RWPE2 (cell line): ENCODE data around the gene TMEM131.

Source experiments
- ATAC-seq: fragments of 200-7000 bp; cut with Tn5 transposase; 3 replicates; pipeline ENCODE4 v1.9.1; 2021; ENCODE audit warnings: low read depth
- DNase-seq: peaks from one replicate; pipeline ENCODE4 v3.0.0-alpha.2; 2020; ENCODE audit warnings: low spot score
- H3K27ac ChIP-seq: fragments of 450-650 bp; 2 replicates; pipeline ENCODE4 v1.5.1; 2017; ENCODE audit warnings: mild to moderate bottlenecking; ENCODE audit not compliant: poor library complexity, severe bottlenecking
- H3K27me3 ChIP-seq: fragments of 250-450 bp; sonication (Bioruptor Pico); 2 replicates; pipeline ENCODE4 v1.5.1; 2021; ENCODE audit warnings: mild to moderate bottlenecking, moderate library complexity; ENCODE audit not compliant: insufficient read depth, poor library complexity, severe bottlenecking
- H3K36me3 ChIP-seq: fragments of 250-450 bp; sonication (Bioruptor Pico); 2 replicates; pipeline ENCODE4 v1.5.1; 2020; ENCODE audit warnings: low read depth, mild to moderate bottlenecking, moderate library complexity
- H3K4me1 ChIP-seq: fragments of 250-450 bp; sonication (Bioruptor Pico); 2 replicates; pipeline ENCODE4 v1.5.1; 2021; ENCODE audit warnings: mild to moderate bottlenecking, moderate library complexity; ENCODE audit not compliant: insufficient read depth, poor library complexity, severe bottlenecking
- H3K4me3 ChIP-seq: fragments of 250-450 bp; sonication (Bioruptor Pico); 2 replicates; pipeline ENCODE4 v1.5.1; 2021; ENCODE audit warnings: mild to moderate bottlenecking, moderate library complexity; ENCODE audit not compliant: severe bottlenecking
- H3K9me3 ChIP-seq: fragments of 250-450 bp; sonication (Bioruptor Pico); 2 replicates; pipeline ENCODE4 v1.5.1; 2021; ENCODE audit warnings: mild to moderate bottlenecking, moderate library complexity; ENCODE audit not compliant: severe bottlenecking
- TF ChIP-seq, protein P1 (sequence below): fragments of 450-650 bp; IDR thresholded peaks from one replicate; pipeline ENCODE4 v1.5.1; 2017; ENCODE audit warnings: mild to moderate bottlenecking, moderate library complexity; ENCODE audit not compliant: poor library complexity, severe bottlenecking

TMEM131 gene

DNA sequence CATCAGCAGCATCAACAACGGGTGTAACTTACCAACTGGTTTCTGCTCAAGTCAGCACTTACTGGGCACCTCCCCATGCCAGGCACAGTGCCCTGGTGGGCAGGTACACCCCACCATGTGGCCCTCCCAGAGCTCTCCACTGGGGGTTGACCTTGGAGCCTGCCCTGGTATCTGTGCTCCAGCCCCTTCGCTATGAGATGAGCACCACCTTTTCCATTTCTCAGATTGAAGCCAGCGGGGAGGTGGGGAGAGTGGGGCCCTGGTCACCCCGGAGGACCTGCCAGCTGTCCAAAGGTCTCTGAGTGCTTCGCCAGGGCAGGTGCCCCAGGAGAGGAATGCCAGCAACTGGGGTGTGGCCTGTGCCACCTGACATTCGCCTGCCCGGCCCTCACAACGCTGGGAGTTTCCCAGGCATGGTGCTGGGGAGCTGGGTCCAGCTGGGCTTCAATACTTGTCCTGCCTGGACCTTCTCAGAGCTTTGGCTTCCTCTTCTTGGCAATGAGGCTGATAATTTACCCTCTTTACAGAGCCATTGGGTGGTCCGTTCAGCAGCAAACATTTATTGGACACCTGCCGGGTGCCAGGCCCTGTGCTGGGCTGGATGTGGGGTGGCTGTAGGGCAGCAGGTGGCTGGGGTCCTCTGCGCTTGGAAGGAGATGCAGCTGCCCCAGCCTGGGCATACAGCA lies 288.2 kb downstream of the TMEM131 start:
- Histone ChIP-seq H3K27me3 (no peaks in the 10 kb centered on the region), H3K36me3 (no peaks in the 10 kb centered on the region), H3K4me1 (no peaks in the 10 kb centered on the region), H3K9me3 (no peaks in the 10 kb centered on the region), H3K27ac (no peak overlapping the region), H3K4me3 (no peak overlapping the region)
- TF ChIP-seq, protein P1, sequence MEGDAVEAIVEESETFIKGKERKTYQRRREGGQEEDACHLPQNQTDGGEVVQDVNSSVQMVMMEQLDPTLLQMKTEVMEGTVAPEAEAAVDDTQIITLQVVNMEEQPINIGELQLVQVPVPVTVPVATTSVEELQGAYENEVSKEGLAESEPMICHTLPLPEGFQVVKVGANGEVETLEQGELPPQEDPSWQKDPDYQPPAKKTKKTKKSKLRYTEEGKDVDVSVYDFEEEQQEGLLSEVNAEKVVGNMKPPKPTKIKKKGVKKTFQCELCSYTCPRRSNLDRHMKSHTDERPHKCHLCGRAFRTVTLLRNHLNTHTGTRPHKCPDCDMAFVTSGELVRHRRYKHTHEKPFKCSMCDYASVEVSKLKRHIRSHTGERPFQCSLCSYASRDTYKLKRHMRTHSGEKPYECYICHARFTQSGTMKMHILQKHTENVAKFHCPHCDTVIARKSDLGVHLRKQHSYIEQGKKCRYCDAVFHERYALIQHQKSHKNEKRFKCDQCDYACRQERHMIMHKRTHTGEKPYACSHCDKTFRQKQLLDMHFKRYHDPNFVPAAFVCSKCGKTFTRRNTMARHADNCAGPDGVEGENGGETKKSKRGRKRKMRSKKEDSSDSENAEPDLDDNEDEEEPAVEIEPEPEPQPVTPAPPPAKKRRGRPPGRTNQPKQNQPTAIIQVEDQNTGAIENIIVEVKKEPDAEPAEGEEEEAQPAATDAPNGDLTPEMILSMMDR: no peak
- ATAC-seq: no peak
- no peak for DNase-seq

DNA sequence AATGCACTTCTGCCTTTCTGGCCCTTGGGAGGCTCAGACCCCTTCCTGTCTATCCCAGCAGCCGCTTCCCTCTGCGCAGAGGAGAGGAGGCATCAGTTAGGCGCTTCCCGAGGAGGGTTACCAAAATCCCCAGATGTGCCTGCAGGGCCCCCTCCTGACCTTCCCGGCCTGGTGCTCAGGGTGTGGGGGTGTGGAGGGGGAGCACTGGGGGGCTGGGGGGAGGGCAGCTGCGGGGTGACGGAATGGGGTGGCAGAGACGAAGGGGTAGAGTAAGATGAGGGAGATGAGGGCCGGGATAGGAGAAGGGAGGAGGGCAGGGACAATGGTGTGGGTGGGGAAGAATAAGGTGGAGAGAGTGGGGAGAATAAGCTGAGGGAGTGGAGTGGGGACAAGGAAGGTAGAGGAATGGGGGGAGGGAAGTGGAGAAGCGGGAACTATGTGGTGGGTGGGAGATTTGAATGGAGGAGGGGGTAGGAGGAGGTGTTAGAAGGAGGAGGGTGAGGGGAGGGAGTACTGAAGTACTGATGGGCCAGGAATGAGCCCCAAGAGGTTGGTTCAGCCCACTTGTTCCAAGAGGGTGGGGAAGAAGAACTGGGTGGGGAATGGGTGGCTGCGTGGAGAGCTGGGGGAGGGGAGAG lies 288.9 kb downstream of the TMEM131 start:
- Histone ChIP-seq H3K9me3 (no peaks in the 10 kb centered on the region), H3K27me3 (no peaks in the 10 kb centered on the region), H3K4me3 (no peak overlapping the region), H3K4me1 (no peaks in the 10 kb centered on the region), H3K36me3 (no peaks in the 10 kb centered on the region), H3K27ac (no peak overlapping the region)
- DNase-seq (no peak), ATAC-seq (no peak)
- TF ChIP-seq, protein P1: no peak
